Loucy (cell line): ENCODE data around the gene TNNI2.

Source experiments
- H2AFZ ChIP-seq: fragments of 200-600 bp; sonication (generic); 2 replicates; pipeline ENCODE4 v1.6.0; 2016; ENCODE audit warnings: antibody characterized with exemption, mild to moderate bottlenecking, low read length, moderate library complexity
- H3F3A ChIP-seq: fragments of 200-600 bp; 2 replicates; pipeline ENCODE4 v1.6.0; 2016; ENCODE audit warnings: antibody characterized with exemption, low read depth, mild to moderate bottlenecking
- H3K27me3 ChIP-seq: fragments of 200-600 bp; sonication (generic); 2 replicates; pipeline ENCODE4 v1.6.1; 2014; ENCODE audit warnings: low read length, mild to moderate bottlenecking; ENCODE audit not compliant: insufficient read depth, poor library complexity, severe bottlenecking
- H3K36me3 ChIP-seq: fragments of 200-600 bp; sonication (generic); 2 replicates; pipeline ENCODE4 v1.6.1; 2016; ENCODE audit warnings: low read length; ENCODE audit not compliant: insufficient read depth
- H3K4me1 ChIP-seq: fragments of 200-600 bp; sonication (generic); 2 replicates; pipeline ENCODE4 v1.5.1; 2014; ENCODE audit warnings: low read length, mild to moderate bottlenecking; ENCODE audit not compliant: insufficient read depth, poor library complexity, severe bottlenecking
- H3K4me2 ChIP-seq: fragments of 200-600 bp; sonication (generic); 2 replicates; pipeline ENCODE4 v1.6.0; 2014; ENCODE audit warnings: antibody characterized with exemption, low read length, low read depth, mild to moderate bottlenecking; ENCODE audit not compliant: poor library complexity, severe bottlenecking
- H3K4me3 ChIP-seq: fragments of 200-600 bp; sonication (generic); 2 replicates; pipeline ENCODE4 v1.5.1; 2014; ENCODE audit warnings: low read length, mild to moderate bottlenecking, mixed read lengths; ENCODE audit not compliant: poor library complexity, severe bottlenecking
- H3K79me2 ChIP-seq: fragments of 200-600 bp; sonication (generic); 2 replicates; pipeline ENCODE4 v1.6.1; 2014; ENCODE audit warnings: low read length; ENCODE audit not compliant: insufficient read depth
- H3K9ac ChIP-seq: fragments of 200-600 bp; sonication (generic); 2 replicates; pipeline ENCODE4 v1.6.0; 2014; ENCODE audit warnings: mild to moderate bottlenecking, low read depth, low read length, moderate library complexity; ENCODE audit not compliant: poor library complexity, severe bottlenecking
- H3K9me2 ChIP-seq: fragments of 200-600 bp; sonication (generic); replicated peaks from 2 replicates; pipeline ENCODE4 v1.6.1; 2016; ENCODE audit warnings: low read depth, low read length, mixed read lengths
- H3K9me3 ChIP-seq: fragments of 200-600 bp; sonication (generic); 2 replicates; pipeline ENCODE4 v1.6.1; 2014; ENCODE audit warnings: mild to moderate bottlenecking, antibody characterized with exemption, low read length, low read depth; ENCODE audit not compliant: insufficient read depth
- H4K20me1 ChIP-seq: fragments of 200-600 bp; sonication (generic); 2 replicates; pipeline ENCODE4 v1.6.0; 2014; ENCODE audit warnings: antibody characterized with exemption, low read length, mild to moderate bottlenecking; ENCODE audit not compliant: insufficient read depth, poor library complexity, severe bottlenecking
- EZH2phosphoT487 ChIP-seq: fragments of 200-600 bp; IDR thresholded peaks from 2 replicates; pipeline ENCODE4 v1.6.1; 2018; ENCODE audit warnings: antibody characterized with exemption, mild to moderate bottlenecking, moderate library complexity, borderline replicate concordance
- TF ChIP-seq, protein P1 (sequence below): fragments of 200-600 bp; sonication (generic); conservative IDR thresholded peaks from 2 replicates; pipeline ENCODE4 v1.5.1; 2014; ENCODE audit warnings: mild to moderate bottlenecking, antibody characterized with exemption, low read length

TNNI2 gene

DNA sequence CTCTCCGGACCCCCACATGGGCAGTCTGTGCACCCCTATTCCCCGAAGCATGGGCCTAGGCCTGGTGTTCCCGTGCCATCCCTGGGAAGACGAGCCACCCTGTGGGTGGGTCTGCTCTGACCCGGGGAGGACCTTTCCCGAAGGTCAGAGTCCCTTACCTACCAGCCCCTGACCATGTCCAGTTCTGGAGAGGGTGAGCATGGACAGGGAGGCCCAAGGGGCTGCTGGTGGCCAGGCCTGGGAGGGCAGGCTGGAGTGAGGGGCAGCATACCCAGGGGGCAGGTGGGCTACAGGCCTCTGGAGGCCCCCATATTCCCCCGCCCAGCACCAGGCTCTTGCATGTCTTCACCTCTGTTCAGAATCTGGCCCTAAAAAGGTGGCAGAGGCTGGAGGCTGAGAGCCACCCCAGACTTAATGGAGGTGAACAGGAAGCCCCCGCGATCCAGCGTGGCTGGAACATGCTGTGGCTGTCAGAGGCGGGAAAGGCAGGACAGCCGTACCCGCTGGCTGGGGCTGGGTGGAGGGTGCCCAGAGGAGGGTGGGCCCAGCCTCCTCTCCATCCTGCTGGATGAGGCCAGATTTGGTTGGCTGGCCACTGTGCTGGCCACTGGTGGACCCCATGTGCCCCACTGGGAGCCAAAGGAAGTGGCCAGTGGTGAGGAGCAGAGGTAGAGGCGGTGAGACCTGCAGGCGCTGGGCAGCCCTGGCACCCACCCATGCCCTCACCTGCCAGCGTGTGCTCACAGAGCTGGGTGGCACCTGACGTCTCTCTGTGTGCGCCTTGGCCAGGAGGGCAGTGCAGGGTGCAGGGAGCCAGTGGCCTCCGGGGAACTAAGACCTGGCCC lies 15.2 kb upstream of the TNNI2 start:
- Histone ChIP-seq H3K4me2 (no peak overlapping the region), H2AFZ (no peak overlapping the region), H3K79me2 (no peaks in the 10 kb centered on the region), H3K27me3 (no peaks in the 10 kb centered on the region), H4K20me1 (no peaks in the 10 kb centered on the region), H3K9me2 (no peaks in the 10 kb centered on the region), H3K4me1 (peaks cover under 1% of the 10 kb centered on the region), H3K9me3 (peaks cover 6% of the 10 kb centered on the region; the same call in 1 of the 2 replicates), H3K36me3 (no peaks in the 10 kb centered on the region), H3K4me3 (no peak overlapping the region), H3F3A (no peaks in the 10 kb centered on the region), H3K9ac (no peak overlapping the region)
- TF ChIP-seq, protein P1, sequence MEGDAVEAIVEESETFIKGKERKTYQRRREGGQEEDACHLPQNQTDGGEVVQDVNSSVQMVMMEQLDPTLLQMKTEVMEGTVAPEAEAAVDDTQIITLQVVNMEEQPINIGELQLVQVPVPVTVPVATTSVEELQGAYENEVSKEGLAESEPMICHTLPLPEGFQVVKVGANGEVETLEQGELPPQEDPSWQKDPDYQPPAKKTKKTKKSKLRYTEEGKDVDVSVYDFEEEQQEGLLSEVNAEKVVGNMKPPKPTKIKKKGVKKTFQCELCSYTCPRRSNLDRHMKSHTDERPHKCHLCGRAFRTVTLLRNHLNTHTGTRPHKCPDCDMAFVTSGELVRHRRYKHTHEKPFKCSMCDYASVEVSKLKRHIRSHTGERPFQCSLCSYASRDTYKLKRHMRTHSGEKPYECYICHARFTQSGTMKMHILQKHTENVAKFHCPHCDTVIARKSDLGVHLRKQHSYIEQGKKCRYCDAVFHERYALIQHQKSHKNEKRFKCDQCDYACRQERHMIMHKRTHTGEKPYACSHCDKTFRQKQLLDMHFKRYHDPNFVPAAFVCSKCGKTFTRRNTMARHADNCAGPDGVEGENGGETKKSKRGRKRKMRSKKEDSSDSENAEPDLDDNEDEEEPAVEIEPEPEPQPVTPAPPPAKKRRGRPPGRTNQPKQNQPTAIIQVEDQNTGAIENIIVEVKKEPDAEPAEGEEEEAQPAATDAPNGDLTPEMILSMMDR, result no peak
- TF ChIP-seq EZH2phosphoT487, result no peak

- Histone ChIP-seq H3K79me2 (no peaks in the 10 kb centered on the region), H2AFZ (no peak overlapping the region), H3K36me3 (no peaks in the 10 kb centered on the region), H3K4me2 (no peak overlapping the region), H3K9me3 (no peaks in the 10 kb centered on the region), H3K9ac (no peak overlapping the region), H4K20me1 (no peaks in the 10 kb centered on the region), H3K4me1 (peaks cover 8% of the 10 kb centered on the region), H3K4me3 (no peak overlapping the region), H3K9me2 (no peaks in the 10 kb centered on the region), H3K27me3 (no peaks in the 10 kb centered on the region), H3F3A (no peaks in the 10 kb centered on the region)
- TF ChIP-seq EZH2phosphoT487, result no peak
- TF ChIP-seq, protein P1, result no peak
These were observed 14.4 kb upstream of the TNNI2 start for GRCh38 chr11:1824221-1825038.

GRCh38 chr11:1825039-1825740 lies 13.6 kb upstream of the TNNI2 start:
- H3K36me3 ChIP-seq, result no peaks in the 10 kb centered on the region
- H3K27me3 ChIP-seq, result no peaks in the 10 kb centered on the region
- no peak for TF ChIP-seq EZH2phosphoT487
- TF ChIP-seq, protein P1, result no peak
- no peak overlapping the region for H2AFZ ChIP-seq
- no peaks in the 10 kb centered on the region for H3K9me2 ChIP-seq
- no peaks in the 10 kb centered on the region for H3K9me3 ChIP-seq
- peaks cover 9% of the 10 kb centered on the region for H3K4me1 ChIP-seq
- H3K4me2 ChIP-seq, result no peak overlapping the region
- H3K9ac ChIP-seq, result no peak overlapping the region
- no peaks in the 10 kb centered on the region for H3F3A ChIP-seq
- no peak overlapping the region for H3K4me3 ChIP-seq
- no peaks in the 10 kb centered on the region for H4K20me1 ChIP-seq
- no peaks in the 10 kb centered on the region for H3K79me2 ChIP-seq
